NCI-H1092 (cell line): Measurements from ENCODE around the gene EXOC6B.
"Not testable (repeated sequence)": the region's sequence is repeated elsewhere in the genome, so short reads cannot be mapped to it uniquely, and the experiment has no call there.

Experiments used
- DNase-seq: peaks from one replicate; lab custom pipeline; 2025; lab: John Stamatoyannopoulos, UW

The EXOC6B gene

GRCh38 chr2:72604468-72604867 lies 221.4 kb downstream of the EXOC6B start:
- DNase-seq = no peak

GRCh38 chr2:72603481-72603880 lies 222.4 kb downstream of the EXOC6B start:
- no peak for DNase-seq

GRCh38 chr2:72602711-72603110 lies 223.1 kb downstream of the EXOC6B start:
- no peak for DNase-seq

GRCh38 chr2:72602095-72602494 lies 223.7 kb downstream of the EXOC6B start:
- no peak for DNase-seq

- not testable (repeated sequence) for DNase-seq
Observed at GRCh38 chr2:72583836-72584235, 242.0 kb downstream of the EXOC6B start.

GRCh38 chr2:72583376-72583775 lies 242.5 kb downstream of the EXOC6B start:
- DNase-seq = no peak

- DNase-seq = no peak
Observed at GRCh38 chr2:72581560-72582181, 244.2 kb downstream of the EXOC6B start.

GRCh38 chr2:72579591-72580180 lies 246.1 kb downstream of the EXOC6B start:
- peak; percentile 22 for DNase-seq

GRCh38 chr2:72576861-72577260 lies 249.0 kb downstream of the EXOC6B start:
- DNase-seq = no peak

GRCh38 chr2:72576459-72576858 lies 249.4 kb downstream of the EXOC6B start:
- DNase-seq = no peak

- DNase-seq = no peak
Observed at GRCh38 chr2:72574886-72575285, 250.9 kb downstream of the EXOC6B start.

- no peak for DNase-seq
Observed at GRCh38 chr2:72573232-72573631, 252.6 kb downstream of the EXOC6B start.

- no peak for DNase-seq
Observed at GRCh38 chr2:72572501-72572900, 253.3 kb downstream of the EXOC6B start.

GRCh38 chr2:72570413-72570812 lies 255.4 kb downstream of the EXOC6B start:
- DNase-seq = no peak

GRCh38 chr2:72562451-72563153 lies 263.2 kb downstream of the EXOC6B start:
- DNase-seq = no peak

- DNase-seq = no peak
Observed at GRCh38 chr2:72561621-72562318, 264.1 kb downstream of the EXOC6B start.

GRCh38 chr2:72555943-72556342 lies 269.9 kb downstream of the EXOC6B start:
- DNase-seq = no peak

GRCh38 chr2:72555363-72555762 lies 270.5 kb downstream of the EXOC6B start:
- DNase-seq = not testable (repeated sequence)

GRCh38 chr2:72554910-72555309 lies 270.9 kb downstream of the EXOC6B start:
- not testable (repeated sequence) for DNase-seq

GRCh38 chr2:72554381-72554780 lies 271.5 kb downstream of the EXOC6B start:
- no peak for DNase-seq

- no peak for DNase-seq
Observed at GRCh38 chr2:72548081-72548764, 277.6 kb downstream of the EXOC6B start.

GRCh38 chr2:72545790-72546189 lies 280.0 kb downstream of the EXOC6B start:
- DNase-seq = no peak
